Loucy (cell line): ENCODE measurements around the gene ACOXL.

Source experiments
- H2AFZ ChIP-seq: fragments of 200-600 bp; sonication (generic); 2 replicates; pipeline ENCODE4 v1.6.0; 2016; ENCODE audit warnings: antibody characterized with exemption, mild to moderate bottlenecking, low read length, moderate library complexity
- H3F3A ChIP-seq: fragments of 200-600 bp; 2 replicates; pipeline ENCODE4 v1.6.0; 2016; ENCODE audit warnings: antibody characterized with exemption, low read depth, mild to moderate bottlenecking
- H3K27me3 ChIP-seq: fragments of 200-600 bp; sonication (generic); 2 replicates; pipeline ENCODE4 v1.6.1; 2014; ENCODE audit warnings: low read length, mild to moderate bottlenecking; ENCODE audit not compliant: insufficient read depth, poor library complexity, severe bottlenecking
- H3K36me3 ChIP-seq: fragments of 200-600 bp; sonication (generic); 2 replicates; pipeline ENCODE4 v1.6.1; 2016; ENCODE audit warnings: low read length; ENCODE audit not compliant: insufficient read depth
- H3K4me1 ChIP-seq: fragments of 200-600 bp; sonication (generic); 2 replicates; pipeline ENCODE4 v1.5.1; 2014; ENCODE audit warnings: low read length, mild to moderate bottlenecking; ENCODE audit not compliant: insufficient read depth, poor library complexity, severe bottlenecking
- H3K4me2 ChIP-seq: fragments of 200-600 bp; sonication (generic); 2 replicates; pipeline ENCODE4 v1.6.0; 2014; ENCODE audit warnings: antibody characterized with exemption, low read length, low read depth, mild to moderate bottlenecking; ENCODE audit not compliant: poor library complexity, severe bottlenecking
- H3K4me3 ChIP-seq: fragments of 200-600 bp; sonication (generic); 2 replicates; pipeline ENCODE4 v1.5.1; 2014; ENCODE audit warnings: low read length, mild to moderate bottlenecking, mixed read lengths; ENCODE audit not compliant: poor library complexity, severe bottlenecking
- H3K79me2 ChIP-seq: fragments of 200-600 bp; sonication (generic); 2 replicates; pipeline ENCODE4 v1.6.1; 2014; ENCODE audit warnings: low read length; ENCODE audit not compliant: insufficient read depth
- H3K9ac ChIP-seq: fragments of 200-600 bp; sonication (generic); 2 replicates; pipeline ENCODE4 v1.6.0; 2014; ENCODE audit warnings: mild to moderate bottlenecking, low read depth, low read length, moderate library complexity; ENCODE audit not compliant: poor library complexity, severe bottlenecking
- H3K9me2 ChIP-seq: fragments of 200-600 bp; sonication (generic); replicated peaks from 2 replicates; pipeline ENCODE4 v1.6.1; 2016; ENCODE audit warnings: low read depth, low read length, mixed read lengths
- H3K9me3 ChIP-seq: fragments of 200-600 bp; sonication (generic); 2 replicates; pipeline ENCODE4 v1.6.1; 2014; ENCODE audit warnings: mild to moderate bottlenecking, antibody characterized with exemption, low read length, low read depth; ENCODE audit not compliant: insufficient read depth
- H4K20me1 ChIP-seq: fragments of 200-600 bp; sonication (generic); 2 replicates; pipeline ENCODE4 v1.6.0; 2014; ENCODE audit warnings: antibody characterized with exemption, low read length, mild to moderate bottlenecking; ENCODE audit not compliant: insufficient read depth, poor library complexity, severe bottlenecking
- EZH2phosphoT487 ChIP-seq: fragments of 200-600 bp; IDR thresholded peaks from 2 replicates; pipeline ENCODE4 v1.6.1; 2018; ENCODE audit warnings: antibody characterized with exemption, mild to moderate bottlenecking, moderate library complexity, borderline replicate concordance
- TF ChIP-seq, protein P1 (sequence below): fragments of 200-600 bp; sonication (generic); conservative IDR thresholded peaks from 2 replicates; pipeline ENCODE4 v1.5.1; 2014; ENCODE audit warnings: mild to moderate bottlenecking, antibody characterized with exemption, low read length

ACOXL gene

DNA sequence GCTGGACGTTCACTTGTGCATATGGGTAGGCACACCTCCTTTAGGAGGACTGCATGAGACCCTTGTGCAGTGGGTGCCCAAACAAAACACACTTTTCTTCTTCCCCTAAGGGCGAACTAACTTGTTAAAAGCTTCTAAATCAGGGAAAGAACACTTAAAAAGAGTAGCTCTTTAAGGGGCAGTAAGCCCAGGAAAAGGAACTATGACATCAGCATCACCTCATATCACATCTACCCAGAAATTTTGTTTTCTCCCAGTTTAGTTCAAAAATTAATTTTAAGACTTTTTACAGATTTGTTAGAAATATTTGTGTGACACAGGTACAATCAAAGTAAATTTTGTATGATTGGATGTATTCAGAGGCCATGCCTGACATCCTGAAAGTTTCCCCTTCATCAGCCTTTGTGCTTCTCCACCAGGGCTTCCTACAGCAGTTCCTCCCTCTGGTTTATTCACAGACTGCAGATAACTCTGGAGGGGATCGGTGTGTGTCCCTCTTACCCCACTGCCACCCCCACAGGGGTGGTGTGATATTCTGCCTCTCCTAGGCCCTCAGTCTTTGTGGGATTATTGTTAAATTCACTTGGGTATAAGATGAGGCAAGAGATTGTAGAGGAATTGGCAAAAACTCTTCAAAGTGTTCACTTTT is 416.0 kb downstream of the ACOXL start:
- no peaks in the 10 kb centered on the region for H4K20me1 ChIP-seq
- H3K36me3 ChIP-seq: peaks cover 26% of the 10 kb centered on the region; the same call in 1 of the 2 replicates
- H3K9ac ChIP-seq: no peak overlapping the region
- no peaks in the 10 kb centered on the region for H3K9me2 ChIP-seq
- no peaks in the 10 kb centered on the region for H3K27me3 ChIP-seq
- no peaks in the 10 kb centered on the region for H3F3A ChIP-seq
- no peak overlapping the region for H3K4me3 ChIP-seq
- H2AFZ ChIP-seq: no peak overlapping the region
- peaks cover 59% of the 10 kb centered on the region for H3K4me1 ChIP-seq
- no peaks in the 10 kb centered on the region for H3K9me3 ChIP-seq
- TF ChIP-seq, protein P1, sequence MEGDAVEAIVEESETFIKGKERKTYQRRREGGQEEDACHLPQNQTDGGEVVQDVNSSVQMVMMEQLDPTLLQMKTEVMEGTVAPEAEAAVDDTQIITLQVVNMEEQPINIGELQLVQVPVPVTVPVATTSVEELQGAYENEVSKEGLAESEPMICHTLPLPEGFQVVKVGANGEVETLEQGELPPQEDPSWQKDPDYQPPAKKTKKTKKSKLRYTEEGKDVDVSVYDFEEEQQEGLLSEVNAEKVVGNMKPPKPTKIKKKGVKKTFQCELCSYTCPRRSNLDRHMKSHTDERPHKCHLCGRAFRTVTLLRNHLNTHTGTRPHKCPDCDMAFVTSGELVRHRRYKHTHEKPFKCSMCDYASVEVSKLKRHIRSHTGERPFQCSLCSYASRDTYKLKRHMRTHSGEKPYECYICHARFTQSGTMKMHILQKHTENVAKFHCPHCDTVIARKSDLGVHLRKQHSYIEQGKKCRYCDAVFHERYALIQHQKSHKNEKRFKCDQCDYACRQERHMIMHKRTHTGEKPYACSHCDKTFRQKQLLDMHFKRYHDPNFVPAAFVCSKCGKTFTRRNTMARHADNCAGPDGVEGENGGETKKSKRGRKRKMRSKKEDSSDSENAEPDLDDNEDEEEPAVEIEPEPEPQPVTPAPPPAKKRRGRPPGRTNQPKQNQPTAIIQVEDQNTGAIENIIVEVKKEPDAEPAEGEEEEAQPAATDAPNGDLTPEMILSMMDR: no peak
- no peak for TF ChIP-seq EZH2phosphoT487
- H3K79me2 ChIP-seq: peaks cover 9% of the 10 kb centered on the region; the same call in 1 of the 2 replicates
- peak overlapping the region; percentile 14 for H3K4me2 ChIP-seq

DNA sequence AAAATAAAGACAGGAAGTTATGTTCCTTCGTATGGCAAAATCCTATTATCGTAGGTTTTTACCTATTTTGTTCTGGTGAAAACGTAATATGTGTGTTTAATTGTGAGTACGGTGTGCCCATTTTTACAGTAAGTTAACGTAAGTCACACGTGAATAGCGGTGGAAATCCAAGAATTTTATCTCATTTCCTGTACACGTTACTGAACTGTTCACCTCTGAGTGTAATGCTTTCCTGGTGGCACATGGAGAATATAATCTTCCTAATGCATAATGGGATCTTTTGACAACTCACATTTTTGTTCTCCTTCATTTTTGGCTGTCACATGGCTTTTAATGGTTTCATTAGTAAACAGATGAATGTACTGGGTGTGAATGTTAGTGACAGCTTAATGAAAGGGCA is 416.6 kb downstream of the ACOXL start:
- TF ChIP-seq, protein P1: no peak
- TF ChIP-seq EZH2phosphoT487: no peak
- H3K36me3 ChIP-seq: peaks cover 30% of the 10 kb centered on the region; the same call in 1 of the 2 replicates
- H3K4me1 ChIP-seq: peaks cover 54% of the 10 kb centered on the region

DNA sequence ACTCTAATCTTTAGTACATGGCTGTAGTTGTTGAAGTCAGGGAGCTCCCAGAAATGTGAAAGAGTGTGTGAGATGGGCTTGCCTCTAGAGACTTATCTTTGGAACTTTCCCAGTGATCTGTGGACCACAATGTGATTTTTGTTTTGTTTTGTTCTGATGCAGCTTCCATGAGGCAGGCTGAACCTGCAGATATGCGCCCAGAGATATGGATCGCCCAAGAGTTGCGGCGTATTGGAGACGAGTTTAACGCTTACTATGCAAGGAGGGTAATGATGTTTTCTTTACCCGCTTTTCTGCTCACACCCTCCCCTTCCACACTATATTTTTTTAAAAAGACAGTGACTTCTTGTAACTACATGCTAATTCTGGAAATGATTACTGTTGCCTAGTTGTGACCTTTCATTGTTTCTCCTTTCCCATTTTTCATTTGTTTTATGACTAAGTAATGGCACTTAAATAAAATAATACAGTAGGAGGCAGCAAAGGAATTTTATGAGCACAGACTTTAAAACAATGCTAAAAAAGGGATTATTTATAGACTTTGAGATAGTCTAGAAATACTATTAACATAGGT is 417.6 kb downstream of the ACOXL start:
- Histone ChIP-seq H2AFZ (no peak overlapping the region), H3K9me2 (no peaks in the 10 kb centered on the region), H3K4me1 (peaks cover 43% of the 10 kb centered on the region), H3K79me2 (peaks cover 5% of the 10 kb centered on the region; the same call in 1 of the 2 replicates), H3K9ac (no peak overlapping the region), H3K9me3 (no peaks in the 10 kb centered on the region), H3K4me3 (no peak overlapping the region), H3K4me2 (no peak overlapping the region), H4K20me1 (no peaks in the 10 kb centered on the region), H3K27me3 (no peaks in the 10 kb centered on the region), H3F3A (no peaks in the 10 kb centered on the region), H3K36me3 (peaks cover 36% of the 10 kb centered on the region; the same call in 1 of the 2 replicates)
- TF ChIP-seq, protein P1: no peak
- TF ChIP-seq EZH2phosphoT487: no peak

More for the DNA sequence above, 416.6 kb downstream of the ACOXL start:
- Histone ChIP-seq H3F3A (no peaks in the 10 kb centered on the region), H3K4me3 (no peak overlapping the region), H3K9me3 (no peaks in the 10 kb centered on the region), H2AFZ (no peak overlapping the region), H4K20me1 (no peaks in the 10 kb centered on the region), H3K9me2 (no peaks in the 10 kb centered on the region), H3K4me2 (peak overlapping the region; percentile 14), H3K9ac (no peak overlapping the region), H3K27me3 (no peaks in the 10 kb centered on the region), H3K79me2 (peaks cover 5% of the 10 kb centered on the region; the same call in 1 of the 2 replicates)
